Measurements from ENCODE around the gene BOLL.
"Not testable (repeated sequence)": the region's sequence is repeated elsewhere in the genome, so short reads cannot be mapped to it uniquely, and the experiment has no call there.

The BOLL gene

GRCh38 chr2:197705912-197706838 lies 78.9 kb downstream of the BOLL start:
- no peak for DNase-seq (ENCODE audit: low spot score)

DNA sequence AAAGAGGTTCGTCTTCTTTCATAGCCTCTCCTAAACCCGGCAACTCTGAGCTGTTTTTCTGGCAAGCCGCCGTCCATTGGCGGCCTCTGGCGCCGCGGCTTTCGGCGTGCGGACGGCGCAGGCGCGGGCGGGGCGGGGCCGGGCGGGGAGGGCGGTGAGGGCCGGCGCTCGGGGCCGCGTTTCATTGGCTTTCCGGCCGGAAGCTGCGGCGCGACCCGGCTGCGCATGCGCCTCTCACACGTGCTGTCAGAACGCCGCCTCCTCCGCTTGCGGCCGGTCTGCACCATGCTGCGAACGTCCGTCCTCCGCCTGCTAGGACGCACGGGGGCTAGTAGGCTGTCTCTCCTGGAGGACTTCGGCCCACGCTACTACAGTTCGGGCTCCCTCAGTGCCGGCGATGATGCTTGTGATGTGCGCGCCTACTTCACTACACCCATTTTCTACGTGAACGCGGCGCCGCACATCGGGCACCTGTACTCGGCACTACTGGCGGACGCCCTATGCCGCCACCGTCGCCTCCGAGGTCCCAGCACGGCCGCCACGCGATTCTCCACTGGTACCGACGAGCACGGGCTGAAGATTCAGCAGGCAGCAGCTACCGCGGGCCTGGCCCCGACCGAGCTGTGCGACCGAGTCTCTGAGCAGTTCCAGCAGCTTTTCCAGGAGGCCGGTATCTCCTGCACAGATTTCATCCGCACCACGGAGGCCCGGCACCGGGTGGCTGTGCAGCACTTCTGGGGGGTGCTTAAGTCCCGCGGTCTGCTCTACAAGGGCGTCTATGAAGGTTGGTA lies 79.8 kb downstream of the BOLL start, which contains the start of gene MARS2:
Gene MARS2, plus strand, starts transcription at position 249 of the 791 bp plus-strand sequence. Its CDS starts 37 bp downstream, at position 286.
- DNase-seq (ENCODE audit: low spot score), result peak; percentile 93

DNA sequence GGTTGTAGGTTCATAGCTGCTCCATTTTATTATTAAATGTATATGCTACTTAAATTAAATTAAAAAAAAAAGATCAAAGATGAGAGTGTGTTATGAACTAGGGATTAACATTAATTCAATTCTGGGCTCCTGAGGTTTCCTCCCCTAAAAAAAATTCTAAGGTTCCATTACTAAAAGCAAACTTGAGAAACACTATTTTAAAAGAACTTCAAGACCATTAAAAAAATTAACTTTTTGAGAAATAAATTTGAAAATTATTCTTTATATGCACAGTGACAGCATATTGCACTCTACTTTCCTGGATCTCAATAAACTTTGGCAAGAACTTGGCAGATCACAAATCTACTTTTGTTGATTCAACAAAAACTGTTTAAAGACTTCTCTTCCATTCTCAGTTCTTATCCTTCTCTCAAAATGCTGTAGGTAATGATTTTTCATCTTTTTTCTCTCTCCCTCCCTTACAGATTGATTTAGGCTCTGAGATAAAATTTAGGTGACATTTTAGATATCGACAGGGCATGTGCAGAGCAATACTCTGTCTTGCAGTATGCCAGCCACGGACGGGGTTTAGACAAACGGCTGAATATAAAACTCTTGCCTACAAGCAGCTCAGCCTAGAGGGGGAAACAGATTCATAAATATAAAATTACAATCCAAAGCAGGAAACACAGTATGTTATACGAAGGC lies 80.5 kb downstream of the BOLL start:
- DNase-seq (ENCODE audit: low spot score), result no peak

DNA sequence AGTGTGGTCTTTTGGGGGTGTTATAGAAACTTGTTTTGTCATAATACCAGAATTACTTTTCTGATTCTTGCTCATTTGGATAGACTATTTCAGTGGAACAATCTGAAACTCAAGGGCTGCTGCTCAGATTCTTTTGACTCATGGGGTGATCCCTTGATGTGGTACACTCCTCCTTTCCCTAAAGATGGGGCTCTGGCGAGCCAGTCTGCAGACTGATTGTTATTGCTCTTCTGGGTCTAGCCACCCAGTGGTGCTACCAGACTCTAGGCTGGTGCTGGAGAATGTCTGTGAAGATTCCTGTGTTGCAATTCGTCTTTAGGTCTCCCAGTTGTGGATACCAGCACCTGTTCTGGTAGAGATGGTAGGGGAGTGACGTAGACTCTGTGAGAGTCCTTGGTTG lies 84.2 kb downstream of the BOLL start:
- no peak for DNase-seq (ENCODE audit: low spot score)

- not testable (repeated sequence) for DNase-seq (ENCODE audit: low spot score)
Measured at GRCh38 chr2:197699724-197700123, 85.4 kb downstream of the BOLL start.

DNA sequence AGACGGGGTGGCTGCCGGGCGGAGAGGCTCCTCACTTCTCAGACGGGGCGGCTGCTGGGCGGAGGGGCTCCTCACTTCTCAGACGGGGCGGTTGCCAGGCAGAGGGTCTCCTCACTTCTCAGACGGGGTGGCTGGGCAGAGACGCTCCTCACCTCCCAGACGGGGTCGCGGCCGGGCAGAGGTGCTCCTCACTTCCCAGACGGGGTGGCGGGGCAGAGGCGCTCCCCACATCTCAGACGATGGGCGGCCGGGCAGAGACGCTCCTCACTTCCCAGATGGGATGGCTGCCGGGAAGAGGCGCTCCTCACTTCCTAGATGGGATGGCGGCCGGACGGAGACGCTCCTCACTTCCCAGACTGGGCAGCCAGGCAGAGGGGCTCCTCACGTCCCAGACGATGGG lies 88.5 kb downstream of the BOLL start:
- DNase-seq (ENCODE audit: low spot score), result not testable (repeated sequence)

DNA sequence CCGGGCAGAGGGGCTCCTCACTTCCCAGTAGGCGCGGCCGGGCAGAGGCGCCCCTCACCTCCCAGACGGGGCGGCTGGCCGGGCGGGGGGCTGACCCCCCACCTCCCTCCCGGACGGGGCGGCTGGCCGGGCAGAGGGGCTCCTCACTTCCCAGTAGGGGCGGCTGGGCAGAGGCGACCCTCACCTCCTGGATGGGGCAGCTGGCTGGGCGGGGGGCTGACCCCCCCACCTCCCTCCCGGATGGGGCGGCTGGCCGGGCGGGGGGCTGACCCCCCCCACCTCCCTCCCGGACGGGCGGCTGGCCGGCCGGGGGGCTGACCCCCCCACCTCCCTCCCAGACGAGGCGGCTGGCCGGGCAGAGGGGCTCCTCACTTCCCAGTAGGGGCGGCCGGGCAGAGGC lies 89.1 kb downstream of the BOLL start:
- DNase-seq (ENCODE audit: low spot score), result not testable (repeated sequence)

DNA sequence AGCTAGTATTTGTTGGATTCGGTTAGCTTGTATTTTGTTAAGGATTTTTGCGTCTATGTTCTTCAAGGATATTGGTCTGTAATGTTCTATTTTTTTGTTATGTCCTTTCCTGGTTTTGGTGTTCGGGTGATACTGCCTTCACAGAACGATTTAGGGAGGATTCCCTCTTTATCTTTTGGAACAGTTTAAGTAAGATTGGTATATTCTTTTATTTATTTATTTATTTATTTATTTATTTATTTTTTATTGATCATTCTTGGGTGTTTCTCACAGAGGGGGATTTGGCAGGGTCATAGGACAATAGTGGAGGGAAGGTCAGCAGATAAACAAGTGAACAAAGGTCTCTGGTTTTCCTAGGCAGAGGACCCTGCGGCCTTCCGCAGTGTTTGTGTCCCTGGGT lies 89.9 kb downstream of the BOLL start:
- DNase-seq (ENCODE audit: low spot score), result not testable (repeated sequence)

- no peak for DNase-seq (ENCODE audit: low spot score)
Measured at GRCh38 chr2:197677483-197677882, 107.6 kb downstream of the BOLL start.

- no peak for DNase-seq (ENCODE audit: low spot score)
Measured at GRCh38 chr2:197677056-197677455, 108.1 kb downstream of the BOLL start.
